Epithelial cell of alveolus of lung (primary cell): ENCODE measurements around the gene MROH9. TPM values are rescaled to one million over a fixed set of nuclear protein-coding genes. Genes with fewer than 3 reads are reported as not detected.

Experiments used
- total RNA-seq: library from RNA; depleted of rRNA; stranded (reverse); fragments of >200 nt; gene quantifications from 2 replicates; pipeline ENCODE4 v1.2.1, GENCODE V29; 2015

The MROH9 gene, protein sequence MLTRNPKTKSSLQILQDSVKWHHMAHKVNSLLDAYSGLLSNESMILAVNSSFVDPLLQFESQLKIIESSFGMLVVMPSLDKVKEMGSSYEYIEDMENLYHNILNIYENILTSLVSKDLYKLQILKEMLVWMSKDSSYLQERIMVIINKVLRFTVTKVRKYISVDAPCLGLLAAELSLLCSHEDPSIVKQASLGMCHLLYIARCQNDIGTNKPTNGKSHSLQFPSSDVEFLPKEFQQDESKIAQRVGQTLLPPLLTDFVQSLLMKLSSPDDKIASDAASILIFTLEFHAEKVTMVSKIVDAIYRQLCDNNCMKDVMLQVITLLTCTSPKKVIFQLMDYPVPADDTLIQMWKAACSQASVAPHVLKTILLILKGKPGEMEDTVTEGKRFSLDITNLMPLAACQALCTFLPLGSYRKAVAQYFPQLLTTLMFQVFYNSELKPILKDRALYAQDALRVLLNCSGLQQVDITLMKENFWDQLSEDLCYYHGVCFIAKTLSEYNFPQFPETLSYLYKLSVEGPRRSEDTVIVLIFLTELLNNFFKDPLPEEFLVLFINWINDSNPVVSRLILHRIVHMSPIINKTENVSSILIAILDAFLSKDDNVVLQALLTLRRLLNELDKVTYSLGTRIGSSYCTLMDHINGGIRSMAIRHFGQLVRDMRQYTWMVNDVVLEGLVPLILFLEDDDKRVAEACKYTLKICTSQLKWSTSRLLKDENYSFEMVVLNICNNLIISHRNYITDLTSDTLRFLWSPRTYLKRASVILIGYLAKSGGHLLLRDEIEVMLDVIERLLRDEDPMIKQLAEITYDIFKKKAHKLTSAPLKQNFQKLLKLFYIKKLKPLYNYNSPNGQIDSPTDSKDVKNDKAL
- total RNA-seq: not detected in 2 replicates

GRCh38 chr1:170935231-170935630 lies at the start of gene MROH9:
Gene MROH9, plus strand, starts transcription at chr1:170935534. Its CDS starts 10,023 bp downstream, at chr1:170945557.

DNA sequence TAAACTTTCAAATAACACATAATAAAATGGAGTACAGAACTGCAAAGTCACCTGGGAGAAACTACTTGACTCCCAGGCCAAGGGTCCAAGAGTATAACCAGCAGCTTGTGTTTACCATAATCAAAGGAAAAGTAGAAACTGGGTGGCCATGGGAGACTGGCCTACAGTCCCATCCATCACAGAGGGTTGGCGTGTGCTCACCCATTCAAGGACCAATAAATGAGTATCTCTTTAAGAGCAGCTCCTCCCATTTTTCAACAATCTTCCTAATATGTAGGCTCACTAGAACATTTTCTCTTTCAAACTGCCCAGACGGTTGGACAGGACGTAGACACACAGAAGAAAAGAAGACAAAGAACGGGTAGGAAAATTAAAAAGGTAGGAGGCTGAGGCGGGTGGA lies 155.3 kb downstream of the MROH9 start, which contains the start of gene FMO3:
FMO3 (plus strand) TSS at position 302 of the 400 bp plus-strand sequence. CDS start 1,754 bp downstream, outside the sequence.

Other genes starting within 250 kb of the MROH9 start
- gene FMO3, start 155.4 kb downstream of the MROH9 start, total RNA-seq: 0.26 and 5.3 TPM in 2 replicates
- gene FMO2, start 249.8 kb downstream of the MROH9 start, total RNA-seq: 1.7 and 23.1 TPM in 2 replicates